Measurements from ENCODE around the gene NAPSA. TPM values are rescaled to one million over a fixed set of nuclear protein-coding genes. Genes with fewer than 3 reads are reported as not detected.

Gene NAPSA
- polyA plus RNA-seq, 1 donor (not counting 4 experiments of a cell fraction or from before 2014, with no cell fraction given) = 0.94 TPM

- Histone ChIP-seq H3K4me3 (ENCODE audit: control insufficient read depth in 2 of 3, extremely low read depth in 1 of 3, insufficient read depth in 2 of 3, low read depth in 1 of 3, low read length in 3 of 3) (no peak overlapping the region), H3K9me1 (ENCODE audit: control insufficient read depth, extremely low read depth, insufficient read depth, low read length) (no peaks in the 10 kb centered on the region), H3K79me2 (ENCODE audit: control insufficient read depth, insufficient read depth, low read length) (no peaks in the 10 kb centered on the region), H3K36me3 (ENCODE audit: control insufficient read depth in 2 of 2, extremely low read depth in 1 of 2, insufficient read depth in 2 of 2, low read length in 2 of 2) (no peaks in the 10 kb centered on the region), H3K4me1 (ENCODE audit: control insufficient read depth, extremely low read depth, insufficient read depth, low read length) (no peaks in the 10 kb centered on the region), H3K9me3 (ENCODE audit: control insufficient read depth, low read depth, low read length) (no peaks in the 10 kb centered on the region), H3K27ac (ENCODE audit: control insufficient read depth, insufficient read depth, low read length) (no peak overlapping the region), H3K4me2 (ENCODE audit: control insufficient read depth, extremely low read depth, insufficient read depth, low read depth, low read length) (no peak overlapping the region), H2AFZ (ENCODE audit: control insufficient read depth, low read length) (no peak overlapping the region), H3K9ac (ENCODE audit: control insufficient read depth, extremely low read depth, insufficient read depth, low read length) (no peak overlapping the region), H4K20me1 (ENCODE audit: control insufficient read depth, extremely low read depth, insufficient read depth, low read length) (no peaks in the 10 kb centered on the region), H3K27me3 (ENCODE audit: control insufficient read depth, extremely low read depth, insufficient read depth, low read length) (peaks cover 41% of the 10 kb centered on the region)
- dilution Hi-C loops (cut with MboI; ENCODE audit: extremely low pct_ligation_motif_present, low sequenced_read_pairs) = no loop called here
- no peak for DNase-seq (ENCODE audit: low read depth, low spot score)
- FAIRE-seq = no peak
- TF ChIP-seq CTCF (optimal IDR thresholded peaks at IDR 0.05 in 1 of 3, IDR thresholded peaks at IDR 0.05 in 1 of 3, conservative IDR thresholded peaks at IDR 0.05 in 1 of 3; ENCODE audit: extremely low read depth in 1 of 3, insufficient read depth in 2 of 3, low read length in 3 of 3) (no peak), EZH2 (IDR thresholded peaks at IDR 0.05; ENCODE audit: low read length) (no peak)
Measured at GRCh38 chr19:50310759-50311465, 54.5 kb downstream of the NAPSA start.

GRCh38 chr19:50309396-50310125 lies 55.9 kb downstream of the NAPSA start:
- Histone ChIP-seq H3K4me3 (ENCODE audit: control insufficient read depth in 2 of 3, extremely low read depth in 1 of 3, insufficient read depth in 2 of 3, low read depth in 1 of 3, low read length in 3 of 3) (no peak overlapping the region), H3K27ac (ENCODE audit: control insufficient read depth, insufficient read depth, low read length) (no peak overlapping the region), H3K27me3 (ENCODE audit: control insufficient read depth, extremely low read depth, insufficient read depth, low read length) (peaks cover 32% of the 10 kb centered on the region), H3K9ac (ENCODE audit: control insufficient read depth, extremely low read depth, insufficient read depth, low read length) (no peak overlapping the region), H3K9me3 (ENCODE audit: control insufficient read depth, low read depth, low read length) (no peaks in the 10 kb centered on the region), H2AFZ (ENCODE audit: control insufficient read depth, low read length) (no peak overlapping the region), H3K4me2 (ENCODE audit: control insufficient read depth, extremely low read depth, insufficient read depth, low read depth, low read length) (no peak overlapping the region), H3K9me1 (ENCODE audit: control insufficient read depth, extremely low read depth, insufficient read depth, low read length) (no peaks in the 10 kb centered on the region), H4K20me1 (ENCODE audit: control insufficient read depth, extremely low read depth, insufficient read depth, low read length) (no peaks in the 10 kb centered on the region), H3K79me2 (ENCODE audit: control insufficient read depth, insufficient read depth, low read length) (no peaks in the 10 kb centered on the region), H3K36me3 (ENCODE audit: control insufficient read depth in 2 of 2, extremely low read depth in 1 of 2, insufficient read depth in 2 of 2, low read length in 2 of 2) (no peaks in the 10 kb centered on the region), H3K4me1 (ENCODE audit: control insufficient read depth, extremely low read depth, insufficient read depth, low read length) (no peaks in the 10 kb centered on the region)
- DNase-seq (ENCODE audit: low read depth, low spot score) (no peak), FAIRE-seq (no peak)
- dilution Hi-C loops (cut with MboI; ENCODE audit: extremely low pct_ligation_motif_present, low sequenced_read_pairs) = no loop called here
- TF ChIP-seq EZH2 (IDR thresholded peaks at IDR 0.05; ENCODE audit: low read length) (no peak), CTCF (optimal IDR thresholded peaks at IDR 0.05 in 1 of 3, IDR thresholded peaks at IDR 0.05 in 1 of 3, conservative IDR thresholded peaks at IDR 0.05 in 1 of 3; ENCODE audit: extremely low read depth in 1 of 3, insufficient read depth in 2 of 3, low read length in 3 of 3) (no peak)
